Measurements from ENCODE around the gene TEX52.
A peak's percentile ranks its signal among the peaks of the same experiment; 100 is the strongest.

Gene TEX52

GRCh38 chr12:2804393-2805142 is 52.3 kb downstream of the TEX52 start:
- no peak for TF ChIP-seq CTCF (IDR thresholded peaks at IDR 0.05; ENCODE audit: low read depth, low read length, missing control alignments)
- Histone ChIP-seq H3K27me3 (replicated peaks) (no peaks in the 10 kb centered on the region), H3K4me3 (ENCODE audit: low read depth, low read length) (no peak overlapping the region), H3K36me3 (replicated peaks) (peaks cover 39% of the 10 kb centered on the region), H3K27ac (peak overlapping the region; percentile 70)
- in situ Hi-C loops (cut with HindIII; ENCODE audit: low pct_ligation_motif_present, low sequenced_read_pairs): no loop called here
- DNase-seq: peak; percentile 82

- H3K36me3 ChIP-seq (replicated peaks): peaks cover 47% of the 10 kb centered on the region
- in situ Hi-C loops (cut with HindIII; ENCODE audit: low pct_ligation_motif_present, low sequenced_read_pairs): no loop called here
Measured at GRCh38 chr12:2803635-2804392, 53.0 kb downstream of the TEX52 start.

GRCh38 chr12:2801044-2801783 is 55.6 kb downstream of the TEX52 start:
- Histone ChIP-seq H3K4me3 (ENCODE audit: low read depth, low read length) (no peak overlapping the region), H3K27ac (no peak overlapping the region), H3K27me3 (replicated peaks) (no peaks in the 10 kb centered on the region), H3K36me3 (replicated peaks) (peaks cover 57% of the 10 kb centered on the region)
- no peak for DNase-seq
- no peak for TF ChIP-seq CTCF (IDR thresholded peaks at IDR 0.05; ENCODE audit: low read depth, low read length, missing control alignments)
- in situ Hi-C loops (cut with HindIII; ENCODE audit: low pct_ligation_motif_present, low sequenced_read_pairs): no loop called here

More at GRCh38 chr12:2803635-2804392, 53.0 kb downstream of the TEX52 start:
- Histone ChIP-seq H3K27me3 (replicated peaks) (no peaks in the 10 kb centered on the region), H3K27ac (peak overlapping the region; percentile 29), H3K4me3 (ENCODE audit: low read depth, low read length) (no peak overlapping the region)
- DNase-seq: no peak
- no peak for TF ChIP-seq CTCF (IDR thresholded peaks at IDR 0.05; ENCODE audit: low read depth, low read length, missing control alignments)

GRCh38 chr12:2800046-2800570 is 56.7 kb downstream of the TEX52 start:
- H3K27me3 ChIP-seq (replicated peaks): no peaks in the 10 kb centered on the region
- no peak for TF ChIP-seq CTCF (IDR thresholded peaks at IDR 0.05; ENCODE audit: low read depth, low read length, missing control alignments)
- no peak overlapping the region for H3K4me3 ChIP-seq (ENCODE audit: low read depth, low read length)
- in situ Hi-C loops (cut with HindIII; ENCODE audit: low pct_ligation_motif_present, low sequenced_read_pairs): no loop called here
- no peak for DNase-seq
- no peak overlapping the region for H3K27ac ChIP-seq
- H3K36me3 ChIP-seq (replicated peaks): peaks cover 57% of the 10 kb centered on the region
